ENCODE results near the gene PPARD.

DNA sequence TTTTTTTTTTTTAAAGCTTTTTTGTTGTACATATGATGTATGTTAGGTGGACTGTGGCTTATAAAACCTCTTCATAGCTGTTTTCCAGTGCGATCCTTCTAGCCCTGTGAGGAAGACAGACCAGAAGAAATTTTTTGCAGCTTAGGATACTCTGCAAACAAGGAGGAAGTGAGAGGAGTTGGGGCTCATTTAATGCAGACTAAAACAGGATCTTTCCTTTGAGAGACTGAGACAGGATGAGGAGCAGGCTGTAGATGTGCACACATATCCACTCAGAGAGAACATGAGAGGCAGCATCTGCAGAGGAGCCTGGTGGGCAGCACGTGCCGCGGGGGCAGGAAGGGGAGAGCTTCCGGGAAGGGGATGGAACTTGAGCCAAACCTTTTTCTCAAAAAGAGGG, 45.7 kb downstream of the PPARD start:
- TF ChIP-seq CTCF (IDR thresholded peaks at IDR 0.05) = no peak
- TF ChIP-seq POLR2A (IDR thresholded peaks at IDR 0.05) = no peak

Measured in adrenal gland (tissue), 5 donors.